Measurements from ENCODE around the gene GRK5. TPM values are rescaled to one million over a fixed set of nuclear protein-coding genes. Genes with fewer than 3 reads are reported as not detected.

GRK5 gene
- total and polyA plus RNA-seq, 9 of the 15 experiments (the other 6 are each of a cell fraction or from before 2014, with no cell fraction given), result 0.46 to 0.83 (median 0.67) TPM; not detected in 2

DNA sequence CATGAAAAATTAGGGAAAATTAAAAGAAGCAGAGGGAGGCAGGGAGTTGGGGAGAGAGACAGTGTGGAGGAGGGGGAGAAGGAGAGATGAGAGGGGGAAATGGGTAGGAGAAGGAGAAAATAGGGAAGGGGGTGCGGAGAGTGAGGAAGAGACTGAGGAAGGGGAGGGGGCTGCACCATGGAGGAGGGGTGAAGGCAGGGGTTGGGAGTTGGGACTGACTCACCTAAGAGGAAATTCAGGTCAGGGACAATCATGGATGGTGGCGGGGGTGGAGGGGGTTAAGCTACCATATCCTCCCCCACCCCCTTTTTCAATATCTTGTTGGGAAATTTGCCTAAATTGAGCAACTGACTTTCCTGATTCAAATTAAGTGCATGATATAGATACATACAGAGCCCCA is 8.0 kb downstream of the GRK5 start:
- no peak overlapping the region for H3K9ac ChIP-seq (ENCODE audit: insufficient read depth in 1 of 2, low read depth in 2 of 2, low read length in 2 of 2)
- no peaks in the 10 kb centered on the region for H3K79me2 ChIP-seq (ENCODE audit: control insufficient read depth, insufficient read depth, low read length)
- no peaks in the 10 kb centered on the region for H3K9me3 ChIP-seq (replicated peaks; ENCODE audit: control insufficient read depth, insufficient read depth, low read depth, low read length)
- no CpG with 5 or more reads among the region's 2 CpGs for WGBS (ENCODE audit: insufficient coverage, low coverage, missing lambda C conversion rate)
- no peak overlapping the region for H3K4me2 ChIP-seq (ENCODE audit: insufficient read depth, low read length)
- H3K9me1 ChIP-seq (ENCODE audit: control insufficient read depth, insufficient read depth, low read length), result no peaks in the 10 kb centered on the region
- TF ChIP-seq CXXC5 (CRISPR knock-in tag; IDR thresholded peaks at IDR 0.05) (no peak), TARDBP (IDR thresholded peaks at IDR 0.05) (no peak), ZFP30 (CRISPR knock-in tag; IDR thresholded peaks at IDR 0.05; ENCODE audit: borderline replicate concordance) (no peak), PYGO2 (tag; IDR thresholded peaks at IDR 0.05) (no peak), ZBTB49 (CRISPR knock-in tag; IDR thresholded peaks at IDR 0.05; ENCODE audit: borderline replicate concordance) (no peak), SMARCC2 (IDR thresholded peaks at IDR 0.05; ENCODE audit: low read depth) (no peak), WHSC1 (IDR thresholded peaks at IDR 0.05; ENCODE audit: low read length) (no peak), MXD1 (CRISPR knock-in tag; IDR thresholded peaks at IDR 0.05; ENCODE audit: borderline replicate concordance, poor library complexity, severe bottlenecking) (no peak), SNRNP70 (optimal IDR thresholded peaks at IDR 0.05; ENCODE audit: low read depth, low read length) (no peak)
- TF ChIP-seq, protein P1, sequence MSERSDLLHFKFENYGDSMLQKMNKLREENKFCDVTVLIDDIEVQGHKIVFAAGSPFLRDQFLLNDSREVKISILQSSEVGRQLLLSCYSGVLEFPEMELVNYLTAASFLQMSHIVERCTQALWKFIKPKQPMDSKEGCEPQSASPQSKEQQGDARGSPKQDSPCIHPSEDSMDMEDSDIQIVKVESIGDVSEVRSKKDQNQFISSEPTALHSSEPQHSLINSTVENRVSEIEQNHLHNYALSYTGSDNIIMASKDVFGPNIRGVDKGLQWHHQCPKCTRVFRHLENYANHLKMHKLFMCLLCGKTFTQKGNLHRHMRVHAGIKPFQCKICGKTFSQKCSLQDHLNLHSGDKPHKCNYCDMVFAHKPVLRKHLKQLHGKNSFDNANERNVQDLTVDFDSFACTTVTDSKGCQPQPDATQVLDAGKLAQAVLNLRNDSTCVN (CRISPR knock-in tag; IDR thresholded peaks at IDR 0.05), result no peak
- ATAC-seq, result no peak
- in situ Hi-C loops (cut with MboI), result no loop called here
- intact Hi-C loops (cut with micrococcal nuclease), result no loop called here
- no peaks in the 10 kb centered on the region for H3K36me3 ChIP-seq (ENCODE audit: control insufficient read depth, insufficient read depth, low read length)
- FAIRE-seq, result no peak
- no peak overlapping the region for H3K27ac ChIP-seq (ENCODE audit: extremely low read depth, low read depth, low read length)
- H4K20me1 ChIP-seq (replicated peaks; ENCODE audit: control insufficient read depth, insufficient read depth, low read length), result no peaks in the 10 kb centered on the region
- DNase-seq (ENCODE audit: extremely low read depth in 1 of 4, low spot score in 3 of 4), result no peak
- ChIA-PET POLR2A (interaction anchor here (0.8 kb wide), 1 partner anchor 512 kb away, joined by 3 read pairs; no protein-coding TSS in a partner anchor), CTCF (ENCODE audit: low intra/inter-chr PET ratio) (no interaction called here)
- H3K27me3 ChIP-seq (ENCODE audit: control insufficient read depth in 2 of 2, insufficient read depth in 2 of 2, low read length in 2 of 2), result no peaks in the 10 kb centered on the region
- H2AFZ ChIP-seq (ENCODE audit: low read depth, low read length), result no peak overlapping the region
- no peak overlapping the region for H3K4me3 ChIP-seq
- peaks cover 3 to 5% of the 10 kb centered on the region in 2 experiments; a peak in 4 of 5 replicates for H3K4me1 ChIP-seq (replicated peaks in 1 of 2; ENCODE audit: control insufficient read depth in 2 of 2, insufficient read depth in 2 of 2, low read length in 2 of 2)
- BruUV-seq (replicated peaks), result no TSS peak

Measured in K562 (cell line).